Activated T-cell treated with anti-CD3 and anti-CD28 coated beads, Interleukin-2, amount 50 U/mL, for 24 hours (primary cell): ENCODE results near the gene XRCC6.
"Not testable (repeated sequence)": the region's sequence is repeated elsewhere in the genome, so short reads cannot be mapped to it uniquely, and the experiment has no call there.

ENCODE experiments used
- DNase-seq: peaks from one replicate; pipeline ENCODE4 v3.0.0-alpha.2; 2020
- H3K27ac Mint-ChIP-seq: 2 replicates; pipeline ENCODE4 v1.8.0; 2020; ENCODE audit warnings: mild to moderate bottlenecking, mixed read lengths
- H3K27me3 Mint-ChIP-seq: 2 replicates; pipeline ENCODE4 v1.8.0; 2020; ENCODE audit warnings: mixed read lengths
- H3K36me3 Mint-ChIP-seq: 2 replicates; pipeline ENCODE4 v1.8.0; 2020; ENCODE audit warnings: low read depth, mixed read lengths
- H3K4me1 Mint-ChIP-seq: 2 replicates; pipeline ENCODE4 v1.8.0; 2020; ENCODE audit warnings: low read depth, mixed read lengths
- H3K4me3 Mint-ChIP-seq: 2 replicates; pipeline ENCODE4 v1.8.0; 2020; ENCODE audit warnings: mild to moderate bottlenecking, moderate library complexity, mixed read lengths
- H3K9me3 Mint-ChIP-seq: 2 replicates; pipeline ENCODE4 v1.8.0; 2020; ENCODE audit warnings: mixed read lengths

Gene XRCC6

DNA sequence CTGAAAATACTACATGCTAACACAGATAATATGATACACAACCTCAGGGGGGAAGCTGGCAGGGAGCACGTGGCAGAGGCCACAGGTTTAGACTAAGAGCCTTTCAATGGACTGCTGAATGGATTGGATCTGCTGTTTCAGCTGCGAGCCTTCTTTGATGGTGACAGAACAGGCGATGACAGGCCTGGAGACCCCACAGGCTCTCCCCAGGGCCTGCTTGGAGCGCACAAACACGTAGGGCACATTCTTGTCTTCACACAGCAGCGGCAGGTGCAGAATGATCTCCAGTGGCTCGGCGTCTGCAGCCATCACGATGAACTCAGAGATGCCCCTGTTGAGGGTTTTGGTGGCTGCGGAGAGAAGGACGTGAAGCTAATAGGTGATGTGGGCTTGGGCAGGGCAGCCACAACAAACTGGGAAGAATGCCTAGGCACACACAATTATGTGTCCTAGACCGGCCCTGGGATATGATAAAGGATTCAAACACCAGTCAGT lies 53.8 kb downstream of the XRCC6 start:
- Mint-ChIP-seq H3K27ac (peak overlapping the region; percentile 82), H3K4me1 (peaks cover 23% of the 10 kb centered on the region), H3K4me3 (no peak overlapping the region), H3K27me3 (no peaks in the 10 kb centered on the region), H3K9me3 (no peaks in the 10 kb centered on the region), H3K36me3 (peaks cover 85% of the 10 kb centered on the region)
- DNase-seq, result no peak

DNA sequence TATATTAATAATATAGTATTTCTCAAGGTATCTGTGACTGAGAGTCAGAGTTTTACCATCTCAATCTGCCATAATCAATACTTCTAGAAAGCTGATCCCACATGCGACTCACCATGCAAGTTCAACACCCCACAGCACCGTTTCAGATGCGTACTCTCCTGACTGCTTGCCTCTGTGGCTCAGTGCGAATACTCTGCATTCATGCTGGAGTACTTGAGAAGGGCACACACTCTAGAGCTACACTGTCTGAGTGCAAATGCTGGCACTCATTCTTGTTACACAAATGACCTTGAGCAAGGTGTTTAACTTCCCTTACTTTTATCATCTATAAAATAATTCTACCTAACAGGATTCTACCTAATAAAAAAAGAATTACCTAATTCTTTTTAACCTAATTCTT lies 55.0 kb downstream of the XRCC6 start:
- Mint-ChIP-seq H3K36me3 (peaks cover 87% of the 10 kb centered on the region), H3K27ac (peak overlapping the region; percentile 76), H3K27me3 (no peaks in the 10 kb centered on the region), H3K4me1 (peaks cover 34% of the 10 kb centered on the region), H3K9me3 (no peaks in the 10 kb centered on the region), H3K4me3 (no peak overlapping the region)
- no peak for DNase-seq

DNA sequence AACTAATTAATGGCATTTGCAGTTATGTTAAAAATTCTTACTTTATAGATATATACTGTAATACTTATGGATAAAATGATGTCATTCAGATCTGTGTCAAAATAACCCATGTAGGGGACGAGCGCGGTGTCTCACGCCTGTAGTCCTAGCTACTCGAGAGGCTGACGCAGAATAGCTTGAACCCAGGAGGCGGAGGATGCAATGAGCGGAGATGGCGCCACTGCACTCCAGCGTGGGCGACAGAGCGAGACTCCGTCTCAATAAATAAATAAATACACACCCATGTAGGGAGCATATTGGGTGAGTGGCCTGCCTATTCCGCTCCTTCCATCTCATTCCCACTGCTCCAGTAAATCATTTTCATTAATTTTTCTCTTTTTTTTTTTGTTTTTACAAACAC lies 60.5 kb downstream of the XRCC6 start:
- no peaks in the 10 kb centered on the region for H3K27me3 Mint-ChIP-seq
- no peak for DNase-seq
- no peaks in the 10 kb centered on the region for H3K9me3 Mint-ChIP-seq
- H3K4me1 Mint-ChIP-seq, result peaks cover 48% of the 10 kb centered on the region
- H3K36me3 Mint-ChIP-seq, result peaks cover 67% of the 10 kb centered on the region
- H3K27ac Mint-ChIP-seq, result peak overlapping the region; percentile 100
- H3K4me3 Mint-ChIP-seq, result peak overlapping the region; percentile 98

DNA sequence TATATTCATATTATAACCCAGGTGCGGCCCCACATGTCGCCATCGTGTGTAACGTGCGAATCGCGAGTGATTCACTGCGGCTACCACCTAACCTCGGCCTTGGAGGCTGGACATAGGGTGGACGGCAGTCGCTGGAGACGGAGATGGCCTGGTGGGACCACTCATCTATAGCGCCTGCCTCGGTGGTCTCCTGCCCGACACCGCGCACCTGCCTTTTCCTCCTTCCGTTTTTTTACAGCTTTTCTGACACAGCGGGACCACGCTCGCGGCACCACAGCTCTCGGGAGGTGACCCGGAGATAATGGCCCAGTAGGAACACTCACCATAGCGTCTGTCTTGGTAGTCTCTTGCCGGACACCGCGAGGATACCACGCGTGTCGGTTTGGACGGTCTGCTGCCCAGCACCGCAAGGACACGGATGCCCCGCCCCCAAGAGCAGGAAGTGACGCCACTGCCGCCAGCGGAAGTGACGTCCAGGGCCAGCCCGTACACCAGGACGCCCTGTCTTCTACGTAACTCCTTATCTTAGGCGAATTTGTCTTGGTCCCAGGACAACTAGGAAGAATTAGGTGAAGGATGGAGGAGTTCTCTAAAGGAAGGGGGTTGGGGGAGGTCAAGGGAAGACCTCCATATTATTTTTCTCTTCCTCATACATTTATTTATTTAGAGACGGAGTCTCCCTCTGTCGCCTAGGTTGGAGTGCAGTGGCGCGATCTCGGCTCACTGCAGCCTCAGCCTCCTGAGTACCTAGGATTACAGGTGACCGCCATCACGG lies 61.1 kb downstream of the XRCC6 start:
- H3K4me3 Mint-ChIP-seq, result peak overlapping the region; percentile 98
- H3K27ac Mint-ChIP-seq, result peak overlapping the region; percentile 100
- H3K4me1 Mint-ChIP-seq, result peaks cover 49% of the 10 kb centered on the region
- H3K27me3 Mint-ChIP-seq, result no peaks in the 10 kb centered on the region
- H3K9me3 Mint-ChIP-seq, result no peaks in the 10 kb centered on the region
- peaks cover 66% of the 10 kb centered on the region for H3K36me3 Mint-ChIP-seq
- DNase-seq, result peak; percentile 90

DNA sequence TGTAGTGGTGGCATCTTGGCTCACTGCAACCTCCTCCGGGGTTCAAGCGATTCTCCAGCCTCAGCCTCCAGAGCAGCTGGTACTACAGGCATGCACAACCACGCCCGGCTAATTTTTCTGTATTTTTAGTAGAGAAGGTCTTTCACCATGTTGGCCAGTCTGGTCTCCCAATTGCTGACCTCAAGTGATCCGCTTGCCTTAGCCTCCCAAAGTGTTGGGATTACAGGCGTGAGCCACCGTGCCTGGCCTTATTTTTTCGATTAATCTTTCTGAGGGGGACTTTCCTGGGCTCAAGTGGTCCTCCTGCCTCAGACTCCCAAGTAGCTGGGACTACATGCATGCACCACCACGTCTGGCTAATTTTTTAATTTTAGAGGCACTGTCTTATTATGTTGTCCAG lies 62.0 kb downstream of the XRCC6 start:
- H3K36me3 Mint-ChIP-seq, result peaks cover 68% of the 10 kb centered on the region
- peaks cover 51% of the 10 kb centered on the region for H3K4me1 Mint-ChIP-seq
- peak overlapping the region; percentile 100 for H3K27ac Mint-ChIP-seq
- peak overlapping the region; percentile 98 for H3K4me3 Mint-ChIP-seq
- H3K27me3 Mint-ChIP-seq, result no peaks in the 10 kb centered on the region
- H3K9me3 Mint-ChIP-seq, result no peaks in the 10 kb centered on the region
- DNase-seq, result no peak

DNA sequence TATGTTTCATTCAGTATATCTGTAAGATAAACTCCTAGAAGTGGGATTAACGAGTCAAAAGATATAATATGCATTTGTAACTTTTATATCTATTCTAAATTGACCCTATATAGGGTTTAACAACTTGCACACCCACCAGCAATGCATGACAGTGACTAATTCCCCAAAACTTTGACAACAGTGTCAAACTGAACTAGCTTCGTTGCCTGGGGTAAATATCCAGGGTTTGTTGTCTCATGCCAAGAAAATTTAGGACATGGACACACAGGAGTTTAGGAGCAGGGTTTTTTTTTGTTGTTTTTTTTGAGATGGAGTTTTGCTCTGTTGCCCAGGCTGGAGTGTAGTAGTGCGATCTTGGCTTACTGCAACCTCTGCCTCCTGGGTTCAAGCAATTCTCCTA lies 62.5 kb downstream of the XRCC6 start:
- Mint-ChIP-seq H3K36me3 (peaks cover 68% of the 10 kb centered on the region), H3K4me3 (no peak overlapping the region)

DNA sequence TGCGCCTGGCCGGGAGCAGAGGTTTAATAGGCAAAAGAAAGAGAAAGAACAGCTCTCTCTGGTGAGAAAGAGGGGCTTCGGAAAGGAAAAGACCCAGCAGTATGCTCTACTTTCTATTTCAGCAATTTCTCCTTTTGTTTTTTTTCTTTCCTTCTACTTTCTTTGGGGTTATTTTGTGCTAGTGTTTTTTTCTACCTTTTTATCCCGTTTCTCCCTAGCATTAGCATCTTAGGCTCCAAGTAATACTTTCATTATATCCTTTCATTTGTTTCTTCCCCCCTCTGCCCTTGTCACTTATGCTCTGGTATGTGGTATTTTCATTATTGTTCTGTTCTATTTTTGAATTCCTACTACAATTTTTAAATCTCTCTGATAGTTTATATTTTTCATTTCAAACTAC lies 63.1 kb downstream of the XRCC6 start:
- Mint-ChIP-seq H3K36me3 (peaks cover 68% of the 10 kb centered on the region), H3K27ac (peak overlapping the region; percentile 100), H3K4me3 (no peak overlapping the region), H3K9me3 (no peaks in the 10 kb centered on the region), H3K27me3 (no peaks in the 10 kb centered on the region), H3K4me1 (peaks cover 46% of the 10 kb centered on the region)
- DNase-seq, result no peak

More for the DNA sequence above, 62.5 kb downstream of the XRCC6 start:
- Mint-ChIP-seq H3K27me3 (no peaks in the 10 kb centered on the region), H3K9me3 (no peaks in the 10 kb centered on the region), H3K27ac (peak overlapping the region; percentile 100), H3K4me1 (peaks cover 45% of the 10 kb centered on the region)
- no peak for DNase-seq

DNA sequence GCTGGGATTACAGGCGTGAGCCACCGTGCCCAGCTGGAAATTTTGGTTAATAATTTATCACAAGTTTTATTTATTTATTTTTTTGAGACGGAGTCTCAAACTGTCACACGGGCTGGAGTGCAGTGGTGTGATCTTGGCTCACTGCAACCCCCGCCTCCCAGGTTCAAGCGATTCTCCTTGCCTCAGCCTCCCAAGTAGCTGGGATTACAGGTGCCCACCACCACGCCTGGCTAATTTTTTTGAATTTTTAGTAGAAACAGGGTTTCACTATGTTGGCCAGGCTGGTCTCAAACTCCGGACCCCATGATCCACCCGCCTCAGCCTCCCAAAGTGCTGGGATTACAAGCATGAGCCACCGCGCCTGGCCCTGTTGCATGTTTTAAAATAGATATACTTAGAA lies 65.8 kb downstream of the XRCC6 start:
- H3K4me1 Mint-ChIP-seq, result peaks cover 45% of the 10 kb centered on the region
- peak overlapping the region; percentile 95 for H3K4me3 Mint-ChIP-seq
- peak overlapping the region; percentile 98 for H3K27ac Mint-ChIP-seq
- H3K36me3 Mint-ChIP-seq, result peaks cover 48% of the 10 kb centered on the region
- not testable (repeated sequence) for DNase-seq, H3K9me3 Mint-ChIP-seq, H3K27me3 Mint-ChIP-seq

DNA sequence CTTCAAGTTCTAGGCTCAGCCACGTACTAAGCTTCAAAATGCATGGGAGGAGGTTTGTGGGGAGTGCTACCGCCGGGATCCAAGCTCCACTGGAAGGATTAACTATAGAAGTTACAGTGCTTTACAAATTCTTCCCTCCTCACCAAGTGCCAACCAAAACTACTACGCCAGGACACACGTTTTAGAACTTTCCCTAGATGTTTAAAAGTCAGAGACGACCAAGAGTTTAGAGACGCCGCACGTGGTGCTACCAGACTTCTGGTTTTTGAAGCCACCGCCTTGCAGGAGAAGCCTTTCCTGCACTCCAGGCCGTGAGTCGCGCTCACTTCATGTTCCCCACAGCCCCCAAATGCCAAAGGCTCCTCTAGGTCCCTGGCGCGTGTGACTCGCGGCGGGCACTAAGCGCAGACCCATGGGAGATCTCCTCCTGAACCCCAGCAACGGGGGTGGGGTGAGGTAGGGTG lies 66.8 kb downstream of the XRCC6 start:
- Mint-ChIP-seq H3K4me3 (peak overlapping the region; percentile 95), H3K36me3 (peaks cover 38% of the 10 kb centered on the region), H3K9me3 (no peaks in the 10 kb centered on the region), H3K27me3 (no peaks in the 10 kb centered on the region), H3K4me1 (peaks cover 37% of the 10 kb centered on the region), H3K27ac (peak overlapping the region; percentile 98)
- DNase-seq, result peak; percentile 58

DNA sequence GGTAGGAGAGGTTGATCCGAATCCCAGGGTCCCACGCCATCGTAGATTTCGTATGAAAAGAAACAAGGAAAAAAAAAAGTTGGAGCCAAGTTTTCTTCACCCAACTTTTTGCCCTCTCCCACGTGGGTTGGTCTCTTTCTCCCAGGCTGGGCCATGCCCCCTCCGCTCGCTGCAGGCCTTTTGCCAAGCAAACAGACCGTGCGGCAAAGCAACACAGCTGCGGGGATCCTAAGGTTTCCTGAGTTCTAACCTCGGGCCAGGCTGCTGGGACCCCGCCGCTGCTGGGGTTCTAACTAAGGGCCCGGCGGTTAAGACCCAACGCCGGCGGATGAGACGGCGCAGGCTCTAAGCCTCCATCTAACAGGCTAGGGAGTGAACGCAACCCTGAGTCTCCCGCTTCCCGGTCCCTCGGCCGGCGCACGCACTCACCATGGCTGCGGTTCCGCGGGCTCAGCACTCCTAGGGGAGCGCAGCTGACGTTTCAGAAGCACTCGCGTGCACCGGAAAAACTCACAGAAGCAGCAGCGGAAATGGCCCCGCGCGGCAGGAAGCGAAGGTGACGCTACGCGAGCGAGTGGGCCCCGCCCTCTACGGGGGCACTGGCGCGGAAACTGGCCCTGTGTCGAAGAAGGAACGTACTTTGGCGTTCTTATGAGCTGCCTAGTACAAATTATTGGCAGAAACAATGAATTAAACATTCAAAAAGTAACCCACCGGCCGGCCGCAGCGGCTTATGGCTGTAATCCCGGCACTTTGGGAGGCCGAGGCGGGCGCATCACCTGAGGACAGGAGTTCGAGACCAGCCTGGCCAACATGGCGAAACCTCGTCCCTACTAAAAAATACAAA lies 67.5 kb downstream of the XRCC6 start, which contains the start of gene SNU13:
Gene SNU13 (minus strand): TSS at position 503 of the 847 bp plus-strand sequence. CDS start 71 bp downstream, at position 432.
- Mint-ChIP-seq H3K27me3 (no peaks in the 10 kb centered on the region), H3K36me3 (peaks cover 33% of the 10 kb centered on the region), H3K27ac (peak within 1 kb of the TSS; percentile 98), H3K4me1 (peaks cover 35% of the 10 kb centered on the region), H3K9me3 (no peaks in the 10 kb centered on the region), H3K4me3 (peak within 1 kb of the TSS; percentile 95)
- DNase-seq, result peak; percentile 93

DNA sequence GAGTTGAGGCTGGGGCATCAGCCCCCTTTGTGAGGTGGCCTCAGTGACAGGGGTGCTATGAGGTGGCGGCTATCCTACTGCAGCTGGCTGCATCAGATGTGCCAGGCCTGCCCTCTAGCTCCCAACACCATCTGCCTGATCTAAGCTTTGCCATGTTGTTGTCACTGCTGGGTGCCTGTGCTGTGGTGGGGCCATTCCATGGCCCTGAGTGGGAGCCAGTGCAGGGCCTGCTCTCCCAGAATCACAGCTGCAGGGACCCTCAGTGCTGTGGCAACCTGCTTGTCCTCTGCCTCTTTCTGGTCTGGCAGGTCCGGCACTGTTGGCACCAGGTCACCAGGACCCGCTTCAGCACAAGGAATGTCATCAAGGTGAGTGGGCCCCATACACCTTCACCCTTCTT lies 69.4 kb downstream of the XRCC6 start:
- Mint-ChIP-seq H3K4me3 (peak overlapping the region; percentile 95), H3K4me1 (peaks cover 28% of the 10 kb centered on the region), H3K27ac (peak overlapping the region; percentile 98), H3K9me3 (no peaks in the 10 kb centered on the region), H3K27me3 (no peaks in the 10 kb centered on the region), H3K36me3 (peaks cover 26% of the 10 kb centered on the region)
- no peak for DNase-seq

DNA sequence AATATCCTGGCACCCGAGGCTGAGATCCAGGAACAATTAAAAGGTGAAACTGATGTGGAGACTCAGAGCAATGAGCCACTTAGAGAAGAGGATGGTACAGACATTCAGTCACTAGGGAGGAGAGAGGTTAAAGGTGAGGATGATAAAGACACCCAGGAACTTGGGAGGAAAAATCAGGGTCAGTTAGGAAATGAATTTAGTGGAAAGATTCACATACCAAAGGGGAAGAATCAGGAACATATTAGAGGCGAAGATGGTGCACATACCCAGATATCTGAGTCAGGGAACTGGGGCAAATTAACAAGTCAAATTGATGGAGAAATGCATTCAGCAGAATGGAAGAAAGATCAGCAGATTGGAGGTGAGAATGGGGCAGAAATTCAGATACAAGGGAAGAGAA lies 74.1 kb downstream of the XRCC6 start:
- Mint-ChIP-seq H3K27ac (no peak overlapping the region), H3K27me3 (no peaks in the 10 kb centered on the region), H3K4me3 (no peak overlapping the region), H3K36me3 (peaks cover 11% of the 10 kb centered on the region), H3K4me1 (peaks cover 20% of the 10 kb centered on the region), H3K9me3 (no peaks in the 10 kb centered on the region)
- no peak for DNase-seq

DNA sequence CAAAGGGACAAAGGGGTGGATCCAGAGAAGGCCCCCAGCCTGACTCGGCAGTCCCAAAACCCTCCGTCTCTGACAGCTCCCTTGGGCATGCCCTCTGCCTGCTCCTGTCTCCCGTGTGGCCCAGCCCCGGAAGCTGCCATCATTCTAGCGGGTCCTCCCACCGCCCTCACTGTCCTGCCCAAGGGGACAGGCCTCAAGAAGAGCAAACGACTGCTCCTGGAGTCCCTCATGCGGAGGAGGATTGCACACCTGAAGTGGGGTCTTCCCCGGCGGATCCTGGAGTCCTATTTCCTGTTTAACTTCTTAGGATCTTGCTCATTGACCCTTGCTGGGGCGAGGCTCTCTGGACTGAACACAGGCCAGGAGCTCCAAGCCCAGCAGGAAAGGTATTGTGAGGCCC lies 75.6 kb downstream of the XRCC6 start:
- H3K9me3 Mint-ChIP-seq, result no peaks in the 10 kb centered on the region
- H3K27me3 Mint-ChIP-seq, result no peaks in the 10 kb centered on the region
- no peak overlapping the region for H3K4me3 Mint-ChIP-seq
- DNase-seq, result no peak
- H3K27ac Mint-ChIP-seq, result peak overlapping the region; percentile 84
- H3K36me3 Mint-ChIP-seq, result peaks cover 6% of the 10 kb centered on the region
- peaks cover 12% of the 10 kb centered on the region for H3K4me1 Mint-ChIP-seq

DNA sequence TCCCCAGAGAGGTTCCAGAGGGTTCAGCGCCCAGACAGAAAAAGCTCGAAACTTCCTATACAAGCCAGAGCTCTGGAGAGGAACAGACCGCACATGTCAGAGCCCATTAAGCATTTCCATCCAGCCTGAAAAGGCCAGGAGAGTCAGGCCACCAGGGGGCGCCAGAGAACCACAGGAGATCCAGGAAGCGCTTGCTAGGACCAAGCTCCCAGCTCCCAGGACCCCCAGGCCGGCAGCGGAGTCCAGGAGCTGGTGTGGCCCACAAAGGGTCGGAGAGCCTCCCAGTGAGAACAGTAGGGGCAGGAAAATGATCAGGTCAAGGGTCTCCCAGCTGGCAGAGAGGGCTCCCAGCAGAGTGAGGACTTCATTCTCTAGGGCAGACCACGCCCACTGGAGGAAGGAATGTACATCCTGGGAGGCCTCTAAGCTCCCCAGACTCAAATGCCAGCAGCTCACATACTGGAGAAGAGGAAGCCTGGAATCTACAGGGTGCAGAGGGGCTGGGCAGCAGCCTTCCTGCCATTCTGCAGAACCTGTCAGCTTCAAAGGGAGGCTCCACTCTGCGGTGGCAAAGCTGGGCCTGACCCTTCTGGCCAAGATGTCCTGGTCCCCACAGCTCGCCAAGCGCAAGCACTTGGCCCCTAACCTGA lies 76.2 kb downstream of the XRCC6 start:
- peak; percentile 97 for DNase-seq
- peak overlapping the region; percentile 37 for H3K4me3 Mint-ChIP-seq
- H3K4me1 Mint-ChIP-seq, result peaks cover 12% of the 10 kb centered on the region
- H3K9me3 Mint-ChIP-seq, result no peaks in the 10 kb centered on the region
- peaks cover 6% of the 10 kb centered on the region for H3K36me3 Mint-ChIP-seq
- no peaks in the 10 kb centered on the region for H3K27me3 Mint-ChIP-seq
- H3K27ac Mint-ChIP-seq, result peak overlapping the region; percentile 84
